AG04450 (cell line): ENCODE data around the gene QPRT. TPM values are rescaled to one million over a fixed set of nuclear protein-coding genes. Genes with fewer than 3 reads are reported as not detected.

Source experiments
- CTCF ChIA-PET: fragments of 300-600, 350-600 bp; formaldehyde crosslinking; extraction: SDS; loops from one replicate; lab custom pipeline; 2022; ENCODE audit warnings: antibody characterized with exemption, inconsistent platforms; lab: Charles Lee
- POLR2A ChIA-PET: fragments of 350-600 bp; formaldehyde crosslinking; extraction: SDS; loops from one replicate; lab custom pipeline; 2021; ENCODE audit warnings: antibody characterized with exemption, inconsistent platforms; lab: Yijun Ruan, JAX
- DNase-seq: peaks from one replicate; pipeline ENCODE4 v3.0.0-alpha.2; 2011; ENCODE audit warnings: low read depth, low spot score
- H3K27ac ChIP-seq: one replicate; pipeline ENCODE4 v1.5.1; 2012; ENCODE audit warnings: low read depth, low read length, control low read depth
- H3K27me3 ChIP-seq: one replicate; pipeline ENCODE4 v1.6.0; 2012; ENCODE audit warnings: low read length; ENCODE audit not compliant: control insufficient read depth, insufficient read depth
- H3K4me3 ChIP-seq: 2 replicates; pipeline ENCODE4 v1.5.1; 2011; ENCODE audit warnings: mild to moderate bottlenecking, low read depth, low read length, control low read depth
- H3K9me3 ChIP-seq: 2 replicates; pipeline ENCODE4 v1.5.1; 2012; ENCODE audit warnings: low read length; ENCODE audit not compliant: control insufficient read depth, insufficient read depth
- CTCF ChIP-seq: IDR thresholded peaks from 2 replicates; pipeline ENCODE4 v1.5.1; 2011; ENCODE audit warnings: low read depth, low read length, control low read depth, inconsistent platforms
- polyA plus RNA-seq: library from polyadenylated mRNA; depleted of rRNA; stranded (reverse); fragments of >200 nt; gene quantifications from 2 replicates; pipeline ENCODE4 v1.2.3, GENCODE V29; 2011

QPRT gene
- polyA plus RNA-seq, 1 experiment: 16.0 TPM

GRCh38 chr16:29643596-29643995, 35.4 kb upstream of the QPRT start:
- CTCF ChIA-PET: no interaction called here
- H3K4me3 ChIP-seq: no peak overlapping the region
- POLR2A ChIA-PET: no interaction called here
- TF ChIP-seq CTCF: no peak
- peaks cover 3% of the 10 kb centered on the region for H3K27me3 ChIP-seq
- H3K27ac ChIP-seq: no peak overlapping the region
- no peaks in the 10 kb centered on the region for H3K9me3 ChIP-seq
- DNase-seq: no peak

DNA sequence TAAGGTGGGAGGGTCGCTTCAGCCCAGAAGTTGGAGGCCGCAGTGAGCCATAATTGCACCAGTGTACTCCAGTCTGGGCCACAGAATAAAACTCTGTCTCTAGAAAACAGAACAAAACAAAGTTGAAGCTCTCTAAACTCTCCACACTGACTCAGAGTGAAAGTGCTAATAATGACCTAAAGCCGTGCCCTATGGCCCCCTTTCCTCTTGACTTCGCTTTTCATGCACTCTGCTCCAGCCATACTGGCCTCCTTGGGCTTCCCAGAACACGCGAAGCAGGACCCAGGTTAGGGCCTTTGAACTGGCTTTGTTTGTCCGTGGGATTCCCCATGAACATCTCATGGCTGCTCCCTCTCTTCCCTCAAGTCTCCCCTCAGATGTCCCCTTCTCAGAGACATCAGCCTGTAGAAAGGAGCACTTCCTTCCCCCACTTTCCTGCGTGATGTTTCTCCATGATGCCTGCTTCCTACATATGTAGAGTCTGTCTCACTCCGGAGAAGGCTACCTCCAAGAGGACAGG, 34.6 kb upstream of the QPRT start:
- DNase-seq: no peak
- Histone ChIP-seq H3K27me3 (peaks cover 3% of the 10 kb centered on the region), H3K9me3 (no peaks in the 10 kb centered on the region), H3K4me3 (no peak overlapping the region), H3K27ac (no peak overlapping the region)
- CTCF ChIA-PET: no interaction called here
- POLR2A ChIA-PET: no interaction called here
- no peak for TF ChIP-seq CTCF

DNA sequence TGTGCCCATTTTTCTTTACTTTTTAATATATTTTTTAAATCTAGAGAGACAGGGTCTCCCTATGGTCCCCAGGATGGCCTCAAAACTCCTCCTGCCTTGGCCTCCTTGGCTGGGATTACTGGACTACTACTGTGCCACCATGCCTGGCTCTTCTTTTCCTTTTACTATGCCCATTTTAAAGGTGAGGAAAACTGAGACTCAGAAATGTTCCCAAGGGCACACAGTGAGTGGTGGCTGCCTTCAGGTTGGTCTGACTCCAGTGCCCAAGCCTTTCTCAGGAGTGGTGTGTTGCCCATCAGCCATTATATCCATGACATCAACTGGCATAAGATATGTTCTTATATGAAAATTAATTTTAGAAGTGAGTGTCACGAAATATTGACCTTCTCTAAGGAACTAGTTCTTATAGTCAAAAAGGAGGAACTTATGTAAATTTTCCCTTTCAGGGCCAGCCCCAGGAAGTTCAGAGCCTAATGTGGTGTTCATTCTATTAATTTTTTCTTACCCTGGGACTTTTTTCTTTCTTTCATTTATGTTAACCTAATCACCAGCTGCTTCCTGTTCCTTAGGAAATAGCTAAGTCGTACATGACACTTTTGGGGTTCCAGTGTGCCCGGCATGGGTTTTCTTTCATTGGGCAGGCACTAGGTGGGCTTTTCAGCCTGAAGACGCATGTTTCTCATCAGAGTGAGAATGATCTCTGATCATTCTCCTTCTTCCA, 33.8 kb upstream of the QPRT start:
- CTCF ChIA-PET: no interaction called here
- DNase-seq: no peak
- Histone ChIP-seq H3K4me3 (no peak overlapping the region), H3K9me3 (no peaks in the 10 kb centered on the region), H3K27ac (no peak overlapping the region), H3K27me3 (peaks cover 3% of the 10 kb centered on the region)
- POLR2A ChIA-PET: no interaction called here
- TF ChIP-seq CTCF: no peak

GRCh38 chr16:29645694-29646187, 33.2 kb upstream of the QPRT start:
- TF ChIP-seq CTCF: no peak
- CTCF ChIA-PET: no interaction called here
- Histone ChIP-seq H3K9me3 (no peaks in the 10 kb centered on the region), H3K4me3 (no peak overlapping the region), H3K27ac (no peak overlapping the region), H3K27me3 (peaks cover 3% of the 10 kb centered on the region)
- POLR2A ChIA-PET: no interaction called here
- DNase-seq: no peak

DNA sequence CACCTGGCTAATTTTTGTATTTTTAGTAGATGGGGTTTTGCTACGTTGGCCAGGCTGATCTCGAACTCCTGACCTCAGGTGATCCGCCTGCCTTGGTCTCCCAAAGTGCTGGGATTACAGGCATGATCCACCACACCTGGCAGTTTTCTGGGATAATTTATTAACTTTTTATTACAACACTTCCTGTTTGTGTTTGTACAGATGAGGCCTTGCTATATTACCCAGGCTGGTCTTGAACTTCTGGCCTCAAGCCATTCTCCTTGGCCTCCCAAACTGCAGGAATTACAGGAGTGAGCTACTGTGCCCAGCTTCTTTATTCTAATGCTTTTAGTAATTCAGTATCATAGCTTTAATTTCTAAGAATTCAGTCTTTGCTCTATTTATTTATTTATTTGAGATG, 32.0 kb upstream of the QPRT start:
- ChIA-PET POLR2A (no interaction called here), CTCF (no interaction called here)
- no peak for DNase-seq
- H3K4me3 ChIP-seq: no peak overlapping the region
- no peak overlapping the region for H3K27ac ChIP-seq
- TF ChIP-seq CTCF: no peak
- H3K9me3 ChIP-seq: no peaks in the 10 kb centered on the region
- peaks cover 3% of the 10 kb centered on the region for H3K27me3 ChIP-seq
